Head of caudate nucleus (tissue), 42 donors: ENCODE data around the gene CERS2.
"Not testable (repeated sequence)": the region's sequence is repeated elsewhere in the genome, so short reads cannot be mapped to it uniquely, and the experiment has no call there.

Experiments used
- DNase-seq, 42 donors: peaks; one replicate each; pipeline versions ENCODE4 v3.0.0 to v3.0.0-alpha.2; 2020 to 2021; ENCODE audit warnings: mixed read lengths in 7 of 42
- intact Hi-C: fragments of 100-400 bp; cut with DNase I; formaldehyde crosslinking; loops from one replicate; pipeline ENCODE4 v1.15.0; 2022

Gene CERS2

DNA sequence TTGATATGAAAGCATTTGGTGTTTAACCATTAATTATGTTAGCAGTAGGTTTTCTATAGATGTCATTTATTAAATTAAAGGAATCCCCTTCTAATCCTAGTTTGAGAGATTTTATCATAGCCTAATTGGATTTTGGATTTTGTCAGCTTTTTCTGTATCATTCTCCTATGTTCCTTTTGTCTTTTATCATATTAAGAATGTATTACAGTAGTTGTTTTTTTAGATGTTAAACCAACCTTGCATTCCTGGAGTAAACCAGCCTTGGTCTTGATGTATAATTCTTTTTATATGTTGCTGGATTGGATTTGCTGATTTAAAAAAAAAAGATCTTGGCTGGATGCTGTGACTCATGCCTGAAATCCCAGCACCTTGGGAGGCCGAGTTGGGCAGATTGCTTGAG, 42.9 kb downstream of the CERS2 start:
- intact Hi-C loops: no loop called here
- DNase-seq: no peak

DNA sequence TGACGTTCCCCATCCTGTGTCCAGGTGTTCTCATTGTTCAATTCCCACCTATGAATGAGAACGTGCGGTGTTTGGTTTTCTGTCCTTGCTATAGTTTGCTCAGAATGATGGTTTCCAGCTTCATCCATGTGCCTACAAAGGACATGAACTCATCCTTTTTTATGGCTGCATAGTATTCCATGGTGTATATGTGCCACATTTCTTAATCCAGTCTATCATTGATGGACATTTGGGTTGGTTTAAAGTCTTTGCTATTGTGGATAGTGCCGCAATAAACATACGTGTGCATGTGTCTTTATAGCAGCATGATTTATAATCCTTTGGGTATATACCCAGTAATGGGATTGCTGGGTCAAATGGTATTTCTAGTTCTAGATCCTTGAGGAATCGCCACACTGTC, 45.9 kb downstream of the CERS2 start:
- intact Hi-C loops: loop anchor here (10.0 kb wide), 1 partner anchor 46 kb away; the partner anchor contains the start of gene CERS2

DNA sequence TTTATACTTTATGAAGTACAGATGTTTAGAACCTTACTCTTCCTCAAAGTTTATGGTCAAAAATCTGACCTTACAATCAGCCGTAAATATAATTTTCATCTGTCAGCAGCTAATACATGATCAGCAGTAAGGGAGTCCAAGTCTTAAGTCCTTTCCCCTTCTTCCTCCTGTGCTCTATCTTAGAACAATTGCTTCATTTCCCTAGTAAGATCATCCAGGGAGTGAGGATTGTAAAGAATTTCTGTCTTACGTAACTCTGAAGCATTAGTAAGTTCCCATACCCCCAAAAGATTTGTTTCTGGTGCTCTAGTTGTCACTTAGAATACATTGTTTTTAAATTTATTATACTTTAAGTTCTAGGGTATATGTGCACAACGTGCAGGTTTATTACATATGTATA, 46.3 kb downstream of the CERS2 start:
- no peak for DNase-seq

More for the DNA sequence above, 45.9 kb downstream of the CERS2 start:
- DNase-seq: not testable (repeated sequence)

DNA sequence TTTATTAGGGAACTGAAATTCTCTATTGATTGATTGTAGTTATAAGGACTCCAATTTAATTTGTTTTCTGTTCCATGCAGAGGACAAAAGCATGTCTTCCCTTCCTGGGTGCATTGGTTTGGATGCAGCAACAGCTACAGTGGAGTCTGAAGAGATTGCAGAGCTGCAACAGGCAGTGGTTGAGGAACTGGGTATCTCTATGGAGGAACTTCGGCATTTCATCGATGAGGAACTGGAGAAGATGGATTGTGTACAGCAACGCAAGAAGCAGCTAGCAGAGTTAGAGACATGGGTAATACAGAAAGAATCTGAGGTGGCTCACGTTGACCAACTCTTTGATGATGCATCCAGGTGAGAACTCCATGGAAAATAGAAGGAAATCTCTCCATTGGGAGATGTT, 47.0 kb downstream of the CERS2 start:
- no peak for DNase-seq
- intact Hi-C loops: loop anchor here (10.0 kb wide), 1 partner anchor 47 kb away; the partner anchor contains the start of gene CERS2

More for the DNA sequence above, 46.3 kb downstream of the CERS2 start:
- intact Hi-C loops: loop anchor here (10.0 kb wide), 1 partner anchor 47 kb away; the partner anchor contains the start of gene CERS2

DNA sequence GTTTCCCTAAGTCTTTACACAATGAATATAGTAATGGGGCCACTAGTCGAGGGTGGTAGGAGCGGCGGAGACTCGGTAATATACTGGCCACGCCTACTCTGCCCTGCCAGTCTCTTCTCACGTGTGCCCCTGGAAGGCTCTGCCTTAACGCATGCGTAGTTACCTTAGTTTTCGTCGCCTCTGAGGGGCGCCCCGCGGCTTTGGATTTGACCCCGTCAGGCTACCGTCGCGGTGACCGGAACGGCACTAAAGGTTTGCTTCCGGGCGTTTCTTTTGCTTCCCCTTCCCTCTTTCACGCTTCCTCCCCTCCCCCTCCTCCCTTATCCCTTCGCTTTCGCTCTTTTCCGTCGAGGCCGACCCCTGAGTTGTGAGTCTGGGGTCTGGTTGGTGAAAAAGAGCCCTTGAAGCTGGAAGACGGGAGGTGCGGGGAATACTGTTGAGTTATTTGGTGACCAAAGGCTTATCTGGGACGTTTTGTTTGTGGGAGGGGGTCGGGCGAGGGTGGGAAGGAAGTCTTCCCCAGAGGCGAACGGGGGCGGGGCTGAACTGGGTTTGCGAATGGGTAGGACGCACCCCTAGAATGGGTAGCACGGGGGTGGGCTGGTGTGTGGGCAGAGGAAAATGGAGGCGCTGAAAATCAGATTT, 48.4 kb downstream of the CERS2 start, which contains the start of gene SETDB1:
SETDB1 (plus strand) TSS at position 267 of the 645 bp plus-strand sequence. CDS start 1,352 bp downstream, outside the sequence.
- DNase-seq: peak; percentile 80 to 97 (median 92)
- intact Hi-C loops: loop anchor here (10.0 kb wide), 1 partner anchor 49 kb away; the partner anchor contains the start of gene CERS2

DNA sequence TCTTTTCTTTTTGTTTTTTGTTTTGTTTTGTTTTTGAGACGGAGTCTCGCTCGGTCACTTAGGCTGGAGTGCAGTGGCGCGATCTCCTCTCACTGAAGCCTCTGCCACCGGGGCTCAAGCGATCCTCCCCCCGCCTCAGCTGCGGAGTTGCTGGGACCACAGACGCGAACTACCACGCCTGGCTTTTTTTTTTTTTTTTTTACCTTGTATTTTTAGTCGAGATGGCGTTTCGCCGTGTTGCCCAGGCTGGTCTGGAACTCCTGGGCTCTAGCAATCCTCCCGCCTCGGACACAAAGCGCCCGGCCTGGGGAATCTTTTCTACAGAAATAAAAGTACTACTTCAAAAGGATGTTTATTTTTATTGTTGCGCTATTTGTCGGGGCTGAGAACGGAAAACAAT, 49.6 kb downstream of the CERS2 start:
- intact Hi-C loops: loop anchor here (10.0 kb wide), 1 partner anchor 50 kb away; the partner anchor contains the start of gene CERS2
- peak in 11 of 42 donors; percentile 3 to 47 (median 24) for DNase-seq

DNA sequence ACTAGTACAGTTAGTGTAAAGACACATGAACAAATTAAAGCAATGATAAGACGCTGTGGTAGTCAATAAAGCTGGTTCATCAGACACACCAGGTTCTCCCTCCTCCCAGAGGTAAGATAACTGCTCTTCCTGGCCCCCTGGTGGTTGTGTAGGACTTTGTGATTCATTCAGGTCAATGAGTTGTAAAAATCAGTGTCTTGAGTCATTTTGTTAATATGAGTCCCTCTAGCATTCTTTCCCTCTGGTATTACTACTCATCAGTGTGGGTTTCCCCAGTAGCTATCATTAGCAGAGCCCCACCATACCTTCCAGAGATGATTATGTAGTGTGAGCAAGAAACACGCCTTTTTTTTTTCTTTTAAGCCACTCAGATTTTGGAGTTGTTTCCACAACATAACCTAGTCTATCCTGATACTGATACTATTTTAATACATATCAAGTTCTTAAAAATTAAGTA, 52.1 kb downstream of the CERS2 start:
- peak in 41 of 42 donors; percentile 21 to 84 (median 67) for DNase-seq
- intact Hi-C loops: loop anchor here (10.0 kb wide), 1 partner anchor 52 kb away; the partner anchor contains the start of gene CERS2

DNA sequence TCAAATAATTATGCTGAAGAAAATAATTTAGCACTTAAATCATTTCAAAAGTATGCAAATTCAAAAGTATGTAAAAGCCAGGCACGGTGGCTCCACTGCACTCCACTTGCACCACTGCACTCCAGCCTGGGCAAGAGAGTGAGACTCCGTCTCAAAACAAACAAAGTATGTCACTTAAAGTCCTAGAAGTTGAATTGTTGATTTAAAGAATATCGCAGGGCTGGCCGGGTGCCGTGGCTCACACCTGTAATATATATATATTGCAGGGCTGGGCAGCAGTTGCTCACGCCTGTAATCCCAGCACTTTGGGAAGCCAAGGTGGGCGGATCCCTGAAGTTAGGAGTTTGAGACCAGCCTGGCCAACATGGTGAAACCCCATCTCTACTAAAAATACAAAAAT, 57.2 kb downstream of the CERS2 start:
- DNase-seq: no peak
- intact Hi-C loops: no loop called here
